Right atrium auricular region (tissue), 2 donors: ENCODE measurements around the gene STXBP1. TPM values are rescaled to one million over a fixed set of nuclear protein-coding genes. Genes with fewer than 3 reads are reported as not detected.

ENCODE experiments used
- DNase-seq: peaks from one replicate; pipeline ENCODE4 v3.0.0-alpha.2; 2019; ENCODE audit warnings: low spot score
- H3K27ac ChIP-seq, 2 donors: fragments of 200-600 bp; sonication (generic); 1 replicate in 1 of 2; 2 replicates in 1 of 2; pipeline ENCODE4 v1.5.1; 2016 to 2019
- H3K27me3 ChIP-seq, 2 donors: fragments of 200-600 bp; sonication (generic); one replicate each; pipeline versions ENCODE4 v1.5.1 to v1.6.0; 2017 to 2019
- H3K36me3 ChIP-seq: fragments of 200-600 bp; sonication (generic); one replicate; pipeline ENCODE4 v1.5.1; 2016
- H3K4me1 ChIP-seq, 2 donors: fragments of 200-600 bp; sonication (generic); one replicate each; pipeline versions ENCODE4 v1.5.1 to v1.6.0; 2017 to 2019
- H3K4me3 ChIP-seq, 2 donors: fragments of 200-600 bp; sonication (generic); 1 replicate in 1 of 2; 2 replicates in 1 of 2; pipeline ENCODE4 v1.5.1; 2017 to 2019; ENCODE audit warnings: mild to moderate bottlenecking in 1 of 2, moderate library complexity in 1 of 2
- H3K9me3 ChIP-seq, 2 donors: fragments of 200-600 bp; sonication (generic); one replicate each; pipeline ENCODE4 v1.5.1; 2019
- total RNA-seq, 2 donors: library from RNA; depleted of rRNA; stranded (reverse); fragments of >200 nt; gene quantifications; one replicate each; pipeline ENCODE4 v1.1.0, GENCODE V29; 2016
- TF ChIP-seq, protein P1 (sequence below), 2 donors: fragments of 200-600 bp; sonication (generic); IDR thresholded peaks; one replicate each; pipeline ENCODE4 v1.5.1; 2019; ENCODE audit warnings: antibody characterized with exemption in 2 of 2

Gene STXBP1
- total RNA-seq, 2 donors from 2014 or later, result 44.9 to 72.8 TPM

DNA sequence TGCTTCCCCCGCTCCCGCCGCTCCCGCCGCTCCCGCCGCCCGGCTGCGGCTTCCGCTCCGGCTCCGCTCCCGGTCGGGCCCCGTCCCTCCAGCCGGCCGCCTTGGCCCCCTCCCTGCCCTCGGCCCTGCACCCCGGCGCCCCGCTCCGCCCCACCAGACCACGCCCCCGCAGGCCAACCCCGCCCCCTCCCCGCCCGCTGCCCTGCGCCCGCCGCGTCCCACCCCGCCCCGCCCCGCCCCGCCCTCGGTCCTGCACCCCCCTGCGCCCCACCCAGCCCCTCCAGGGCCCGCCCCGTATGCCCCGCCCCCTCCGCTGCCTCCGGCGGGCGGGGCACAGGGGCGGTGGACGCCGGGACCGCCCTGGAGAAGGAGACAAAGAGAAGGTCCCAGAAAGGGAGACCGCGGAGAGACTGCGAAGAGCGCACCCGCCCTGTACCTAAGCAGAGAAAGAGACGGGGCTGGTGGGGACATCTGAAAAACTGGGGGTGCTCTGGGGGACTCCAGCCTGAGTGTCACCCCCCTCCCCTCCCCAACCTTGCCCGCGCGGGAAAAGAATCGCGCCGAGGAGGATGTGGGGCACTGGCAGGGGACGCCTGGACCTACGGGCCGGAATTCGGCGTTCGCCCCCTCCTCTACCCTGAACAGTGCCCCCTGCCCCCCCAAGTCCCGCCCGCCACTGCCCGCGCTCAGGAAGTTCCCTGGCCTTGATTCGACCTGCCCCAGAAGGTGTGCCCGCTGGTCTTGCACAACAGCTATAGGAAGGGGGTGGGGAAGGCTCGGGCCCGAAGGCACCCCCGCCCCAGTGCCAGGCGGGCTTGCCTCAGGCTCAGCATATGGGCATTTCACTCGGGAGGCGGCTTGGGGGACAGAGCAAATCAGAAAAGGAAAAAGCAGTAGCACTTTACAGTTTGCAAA lies 42.8 kb upstream of the STXBP1 start:
- no peaks in the 10 kb centered on the region for H3K27me3 ChIP-seq
- H3K36me3 ChIP-seq, result no peaks in the 10 kb centered on the region
- peak overlapping the region; percentile 89 to 94 for H3K27ac ChIP-seq
- TF ChIP-seq, protein P1, sequence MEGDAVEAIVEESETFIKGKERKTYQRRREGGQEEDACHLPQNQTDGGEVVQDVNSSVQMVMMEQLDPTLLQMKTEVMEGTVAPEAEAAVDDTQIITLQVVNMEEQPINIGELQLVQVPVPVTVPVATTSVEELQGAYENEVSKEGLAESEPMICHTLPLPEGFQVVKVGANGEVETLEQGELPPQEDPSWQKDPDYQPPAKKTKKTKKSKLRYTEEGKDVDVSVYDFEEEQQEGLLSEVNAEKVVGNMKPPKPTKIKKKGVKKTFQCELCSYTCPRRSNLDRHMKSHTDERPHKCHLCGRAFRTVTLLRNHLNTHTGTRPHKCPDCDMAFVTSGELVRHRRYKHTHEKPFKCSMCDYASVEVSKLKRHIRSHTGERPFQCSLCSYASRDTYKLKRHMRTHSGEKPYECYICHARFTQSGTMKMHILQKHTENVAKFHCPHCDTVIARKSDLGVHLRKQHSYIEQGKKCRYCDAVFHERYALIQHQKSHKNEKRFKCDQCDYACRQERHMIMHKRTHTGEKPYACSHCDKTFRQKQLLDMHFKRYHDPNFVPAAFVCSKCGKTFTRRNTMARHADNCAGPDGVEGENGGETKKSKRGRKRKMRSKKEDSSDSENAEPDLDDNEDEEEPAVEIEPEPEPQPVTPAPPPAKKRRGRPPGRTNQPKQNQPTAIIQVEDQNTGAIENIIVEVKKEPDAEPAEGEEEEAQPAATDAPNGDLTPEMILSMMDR (IDR thresholded peaks at IDR 0.05), result no peak
- peak overlapping the region; percentile 88 to 89 for H3K4me3 ChIP-seq
- H3K9me3 ChIP-seq, result no peaks in the 10 kb centered on the region
- H3K4me1 ChIP-seq, result peaks cover 0 to 60% of the 10 kb centered on the region in 2 donors
- DNase-seq, result no peak

DNA sequence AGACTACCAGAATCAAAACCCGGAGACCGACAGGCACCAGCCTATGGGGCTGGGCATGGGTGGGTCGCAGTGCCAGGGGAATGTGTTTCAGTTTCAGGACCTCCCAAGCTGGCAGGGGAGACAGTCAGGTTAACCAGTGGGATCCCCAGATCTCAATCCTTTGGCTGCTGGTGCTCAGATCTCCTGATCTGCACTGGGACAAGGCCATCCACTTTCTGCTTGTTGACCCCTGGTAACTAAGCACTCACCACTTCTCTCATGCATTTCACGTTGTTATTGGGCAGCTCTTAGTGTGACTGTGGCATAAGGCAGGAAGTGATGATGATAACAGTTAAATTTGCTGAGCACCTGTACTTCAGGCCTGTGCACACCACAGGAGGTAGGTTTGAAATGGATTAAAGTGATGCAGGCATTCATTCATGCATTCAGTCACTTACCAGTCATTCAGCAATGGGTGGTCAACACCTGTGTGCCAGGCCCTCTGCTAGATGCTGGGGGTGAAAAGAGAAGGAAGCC lies 42.1 kb upstream of the STXBP1 start:
- H3K9me3 ChIP-seq, result no peaks in the 10 kb centered on the region
- H3K27ac ChIP-seq, result peak overlapping the region; percentile 89 to 94
- no peaks in the 10 kb centered on the region for H3K36me3 ChIP-seq
- no peak for DNase-seq
- peaks cover 0 to 67% of the 10 kb centered on the region in 2 donors for H3K4me1 ChIP-seq
- TF ChIP-seq, protein P1 (IDR thresholded peaks at IDR 0.05), result no peak
- H3K27me3 ChIP-seq, result no peaks in the 10 kb centered on the region
- H3K4me3 ChIP-seq, result peak overlapping the region; percentile 88 to 89

DNA sequence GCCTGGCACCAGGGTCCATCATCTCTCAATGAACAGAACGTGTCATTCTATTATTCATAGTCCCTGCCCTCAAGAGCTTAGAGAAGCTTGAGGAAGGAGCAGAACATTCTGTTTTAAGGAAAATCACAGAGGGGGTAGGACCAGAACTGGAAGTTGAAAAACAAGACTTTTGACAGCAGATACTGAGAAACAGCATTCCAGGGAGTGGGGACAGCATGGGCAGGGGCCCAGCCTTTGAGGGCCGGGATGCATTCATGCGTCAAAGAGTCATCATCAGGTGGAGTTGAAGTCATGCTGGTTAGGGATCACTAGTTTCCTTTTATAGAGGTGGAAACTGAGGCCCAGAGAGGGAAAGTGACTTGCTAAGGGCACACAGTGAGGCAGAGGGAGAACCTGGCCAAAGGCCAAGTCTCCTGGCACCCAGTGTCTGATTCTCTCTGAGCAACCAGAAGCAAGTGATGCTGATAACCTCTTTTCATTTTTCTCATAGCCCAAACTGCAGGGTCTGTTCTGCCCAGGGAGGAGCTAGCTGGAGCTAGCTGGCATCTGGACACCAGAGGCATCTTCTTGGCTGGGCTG lies 41.5 kb upstream of the STXBP1 start:
- TF ChIP-seq, protein P1 (IDR thresholded peaks at IDR 0.05), result no peak
- H3K27ac ChIP-seq, result peak overlapping the region; percentile 89 to 94
- H3K27me3 ChIP-seq, result no peaks in the 10 kb centered on the region
- no peak overlapping the region for H3K4me3 ChIP-seq
- H3K9me3 ChIP-seq, result no peaks in the 10 kb centered on the region
- DNase-seq, result no peak
- peaks cover 0 to 70% of the 10 kb centered on the region in 2 donors for H3K4me1 ChIP-seq
- H3K36me3 ChIP-seq, result no peaks in the 10 kb centered on the region

DNA sequence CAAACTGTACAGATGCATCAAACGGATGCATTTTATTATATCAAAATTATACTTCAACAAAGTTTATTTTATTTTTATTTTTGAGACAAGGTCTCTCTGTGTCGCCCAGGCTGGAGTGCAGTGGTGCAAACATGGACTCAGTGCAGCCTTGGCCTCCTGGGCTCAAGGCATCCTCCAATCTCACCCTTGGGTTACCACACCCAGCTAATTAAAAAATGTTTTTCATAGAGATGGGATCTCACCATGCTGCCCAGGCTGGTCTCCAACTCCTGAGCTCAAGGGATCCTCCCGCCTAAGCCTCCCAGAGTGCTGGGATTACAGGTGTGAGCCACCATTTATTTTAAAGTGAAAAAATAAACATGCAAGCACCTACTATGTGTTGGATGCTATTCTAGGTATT lies 40.1 kb upstream of the STXBP1 start:
- Histone ChIP-seq H3K36me3 (no peaks in the 10 kb centered on the region), H3K4me1 (peaks cover 0 to 57% of the 10 kb centered on the region in 2 donors), H3K4me3 (no peak overlapping the region), H3K27me3 (no peaks in the 10 kb centered on the region), H3K27ac (no peak overlapping the region), H3K9me3 (no peaks in the 10 kb centered on the region)
- no peak for DNase-seq
- TF ChIP-seq, protein P1 (IDR thresholded peaks at IDR 0.05), result no peak

DNA sequence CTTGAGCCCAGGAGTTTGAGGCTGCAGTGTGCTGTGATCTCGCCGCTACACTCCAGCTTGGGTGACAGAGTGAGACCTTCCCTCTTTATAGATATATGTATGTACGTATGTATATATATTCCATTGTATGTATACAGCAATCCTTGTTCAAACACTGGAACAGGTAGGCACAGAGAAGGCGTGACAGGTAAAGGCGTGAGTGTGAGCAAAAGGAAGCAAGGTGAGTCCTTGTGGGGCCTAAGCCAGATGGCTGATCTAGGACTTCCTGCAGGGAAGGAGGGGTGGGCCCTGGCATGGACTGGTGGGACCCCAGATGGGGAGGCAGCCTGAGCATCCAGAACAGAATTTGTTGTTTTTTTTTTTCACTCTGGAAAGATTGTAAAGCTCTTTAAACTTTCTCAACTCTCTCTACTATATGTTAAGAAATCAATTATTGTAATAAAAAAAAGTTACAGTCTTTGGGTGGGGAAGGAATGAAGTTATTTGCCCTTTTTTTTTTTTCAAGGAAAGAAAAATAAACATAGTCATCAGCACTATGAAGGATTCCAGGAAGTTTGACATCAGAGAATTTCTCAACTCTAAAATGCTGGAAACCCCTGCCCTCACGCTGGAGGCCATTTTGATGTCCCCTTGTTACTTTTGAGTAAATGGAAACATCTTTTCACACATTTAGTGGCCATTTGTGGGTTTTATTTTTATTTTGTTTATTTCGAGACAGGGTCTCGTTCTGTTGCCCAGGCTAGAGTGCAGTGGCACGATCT lies 38.9 kb upstream of the STXBP1 start:
- peaks cover 0 to 50% of the 10 kb centered on the region in 2 donors for H3K4me1 ChIP-seq
- TF ChIP-seq, protein P1 (IDR thresholded peaks at IDR 0.05), result no peak
- no peak for DNase-seq
- H3K27ac ChIP-seq, result peak overlapping the region; percentile 75 to 81
- H3K9me3 ChIP-seq, result no peaks in the 10 kb centered on the region
- H3K4me3 ChIP-seq, result no peak overlapping the region
- no peaks in the 10 kb centered on the region for H3K36me3 ChIP-seq
- H3K27me3 ChIP-seq, result no peaks in the 10 kb centered on the region
